H1 (cell line): ENCODE measurements around the gene ORC3. TPM values are rescaled to one million over a fixed set of nuclear protein-coding genes. Genes with fewer than 3 reads are reported as not detected.

Experiments
- ASH2L ChIP-seq: fragments of 200-600, 300-600 bp; sonication (generic); IDR thresholded peaks from one replicate; pipeline ENCODE4 v1.7.1; 2017; ENCODE audit warnings: low read length
- BCL11A ChIP-seq, 2 experiments: IDR thresholded peaks; one replicate each; pipeline ENCODE4 v1.6.1; 2011; ENCODE audit warnings: low read depth in 2 of 2, low read length in 2 of 2, mild to moderate bottlenecking in 2 of 2
- CBX8 ChIP-seq: fragments of 300-800, 300-1000 bp; sonication (generic); IDR thresholded peaks from 2 replicates; pipeline ENCODE4 v1.7.1; 2016; ENCODE audit warnings: low read depth, low read length, borderline replicate concordance
- CHD2 ChIP-seq: IDR thresholded peaks from 2 replicates; pipeline ENCODE4 v1.6.1; 2012; ENCODE audit warnings: low read length, improper control_type of control experiment
- CTBP2 ChIP-seq: IDR thresholded peaks from 2 replicates; pipeline ENCODE4 v1.7.0; 2011; ENCODE audit warnings: borderline replicate concordance, mild to moderate bottlenecking, moderate library complexity, mixed read lengths, low read length; ENCODE audit not compliant: insufficient read depth, insufficient read length
- EP300 ChIP-seq, 2 experiments: IDR thresholded peaks; 1 replicate in 1 of 2; 2 replicates in 1 of 2; pipeline ENCODE4 v1.6.1; 2011 to 2012; ENCODE audit warnings: low read depth in 2 of 2, low read length in 2 of 2, mild to moderate bottlenecking in 2 of 2, borderline replicate concordance in 1 of 2, inconsistent platforms in 1 of 2, moderate library complexity in 1 of 2
- GABPA ChIP-seq: IDR thresholded peaks from 2 replicates; pipeline ENCODE4 v1.6.1; 2011; ENCODE audit warnings: mild to moderate bottlenecking, low read length, moderate library complexity, borderline replicate concordance; ENCODE audit not compliant: insufficient read depth
- HDAC6 ChIP-seq: IDR thresholded peaks from one replicate; pipeline ENCODE4 v1.7.1; 2012; ENCODE audit warnings: low read depth, mild to moderate bottlenecking, inconsistent platforms, low read length, moderate library complexity
- JUND ChIP-seq: IDR thresholded peaks from 2 replicates; pipeline ENCODE4 v1.6.1; 2011; ENCODE audit warnings: mild to moderate bottlenecking, improper control_type of control experiment, low read length
- KDM5A ChIP-seq: fragments of 200-600 bp; IDR thresholded peaks from 2 replicates; pipeline ENCODE4 v1.7.1; 2012; ENCODE audit warnings: mild to moderate bottlenecking, low read length, inconsistent platforms, mixed read lengths
- NANOG ChIP-seq: IDR thresholded peaks from 2 replicates; pipeline ENCODE4 v1.6.1; 2011; ENCODE audit warnings: low read length, low read depth, mild to moderate bottlenecking, inconsistent platforms; ENCODE audit not compliant: insufficient read depth, poor library complexity, severe bottlenecking
- NRF1 ChIP-seq: IDR thresholded peaks from 2 replicates; pipeline ENCODE4 v1.6.1; 2011; ENCODE audit warnings: mild to moderate bottlenecking, low read depth, low read length, improper control_type of control experiment
- PHF8 ChIP-seq: fragments of 200-600 bp; sonication (generic); conservative IDR thresholded peaks from 2 replicates; pipeline ENCODE4 v1.7.1; 2012; ENCODE audit warnings: low read depth, mild to moderate bottlenecking, inconsistent platforms, low read length, moderate library complexity
- RBBP5 ChIP-seq: IDR thresholded peaks from 2 replicates; pipeline ENCODE4 v1.7.1; 2012; ENCODE audit warnings: low read depth, mild to moderate bottlenecking, inconsistent platforms, low read length, moderate library complexity, borderline replicate concordance
- RNF2 ChIP-seq: fragments of 200-900, 300-1000 bp; sonication (generic); IDR thresholded peaks from 2 replicates; pipeline ENCODE4 v1.7.1; 2016; ENCODE audit warnings: borderline replicate concordance, low read depth, mild to moderate bottlenecking, antibody characterized with exemption, low read length; ENCODE audit not compliant: poor library complexity, severe bottlenecking; ENCODE audit errors: missing control alignments
- SAP30 ChIP-seq: fragments of 300-600 bp; sonication (generic); IDR thresholded peaks from 2 replicates; pipeline ENCODE4 v1.7.1; 2012; ENCODE audit warnings: low read length, moderate library complexity, mild to moderate bottlenecking, inconsistent platforms; ENCODE audit not compliant: insufficient read depth, insufficient replicate concordance
- SIN3A ChIP-seq, 2 experiments: IDR thresholded peaks in 1 of 2; conservative IDR thresholded peaks in 1 of 2; 2 replicates each; pipeline ENCODE4 v1.6.1; 2011 to 2012; ENCODE audit warnings: low read length in 2 of 2, improper control_type of control experiment in 1 of 2, low read depth in 1 of 2, mild to moderate bottlenecking in 1 of 2
- SP2 ChIP-seq: IDR thresholded peaks from 2 replicates; pipeline ENCODE4 v1.6.1; 2012; ENCODE audit warnings: mild to moderate bottlenecking, low read length, inconsistent platforms
- TBP ChIP-seq: IDR thresholded peaks from 2 replicates; pipeline ENCODE4 v1.6.1; 2011; ENCODE audit warnings: low read depth, low read length, improper control_type of control experiment
- TCF12 ChIP-seq: IDR thresholded peaks from 2 replicates; pipeline ENCODE4 v1.6.1; 2011; ENCODE audit warnings: low read depth, mild to moderate bottlenecking, low read length
- polyA plus RNA-seq, 7 experiments: library from polyadenylated mRNA; depleted of rRNA in 3 of 7; stranded (reverse) in 5 of 7; unstranded in 2 of 7; fragments of >200 nt in 5 of 7; fragments of 200-250 nt in 2 of 7; gene quantifications; 1 replicate in 5 of 7; 2 replicates in 1 of 7; 4 replicates in 1 of 7; pipeline versions ENCODE4 v1.2.1 to v1.2.3, GENCODE V29; 2011 to 2013; ENCODE audit warnings: missing spikeins in 2 of 7, mixed read lengths in 2 of 7
- total RNA-seq: library from RNA; stranded (reverse); fragmentation: NEBNext Ultra II Directional; extraction: Animal tissue kit (Norgen Biotek cat#: 25700); gene quantifications from 2 replicates; pipeline ENCODE4 v1.2.1, GENCODE V29; 2021
- TF ChIP-seq, protein P1 (sequence below): IDR thresholded peaks from 2 replicates; pipeline ENCODE4 v1.6.1; 2012; ENCODE audit warnings: inconsistent platforms
- TF ChIP-seq, protein P2 (sequence below): IDR thresholded peaks from 2 replicates; pipeline ENCODE4 v1.6.1; 2012; ENCODE audit warnings: inconsistent platforms

Gene ORC3
- total and polyA plus RNA-seq, 2 of the 8 experiments (the other 6 are each of a cell fraction or from before 2014, with no cell fraction given) = 35.9 to 60.9 TPM

DNA sequence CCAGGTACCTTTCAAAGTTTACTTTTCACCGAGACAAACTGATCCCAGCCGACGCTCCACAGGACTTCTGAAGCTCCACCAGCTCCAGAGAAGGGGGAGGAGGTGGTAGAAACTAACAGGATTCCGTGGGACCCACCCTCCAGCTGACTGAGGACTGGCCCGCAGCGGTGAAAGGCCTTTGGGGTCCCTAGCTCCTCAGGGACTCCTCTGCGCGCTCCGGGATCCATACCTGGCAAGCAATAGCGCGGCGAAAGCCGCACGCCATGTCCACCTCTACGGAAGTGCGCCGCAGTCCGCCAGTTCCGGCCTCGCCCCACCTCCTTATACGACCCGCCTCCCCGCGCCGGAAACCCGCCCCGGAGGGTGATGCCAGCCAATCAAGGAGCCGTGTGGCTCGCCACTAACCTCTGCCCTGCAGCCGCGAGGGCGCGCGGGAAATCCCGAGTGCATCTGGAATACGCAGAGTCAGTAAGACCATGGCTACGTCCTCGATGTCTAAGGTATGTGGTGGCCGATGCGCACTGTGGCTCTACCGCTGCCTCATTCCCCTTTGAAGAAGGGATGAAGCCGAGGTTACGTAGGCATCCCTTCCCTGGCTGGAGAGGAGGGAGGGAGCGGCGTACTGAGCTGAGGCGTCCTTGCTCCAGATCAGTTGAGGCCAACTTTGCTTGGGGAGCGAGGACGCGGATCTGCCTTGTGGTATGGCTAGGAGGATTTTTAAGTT lies at the start of gene ORC3, which contains the start of gene RARS2 (continued):
- TF ChIP-seq CBX8 = no peak
- no peak for TF ChIP-seq RNF2
- no peak for TF ChIP-seq HDAC6
- TF ChIP-seq CHD2 = 0 out of 2 replicates have a peak, but pooled peaks have one; percentile 13
- TF ChIP-seq ASH2L = peak; percentile 92
- TF ChIP-seq GABPA = peak; percentile 89
- TF ChIP-seq NANOG = no peak
- no peak for TF ChIP-seq JUND
- peak; percentile 87 for TF ChIP-seq SAP30
- TF ChIP-seq SP2 = peak; percentile 26; the same call in 1 of the 2 replicates
- TF ChIP-seq, protein P1, sequence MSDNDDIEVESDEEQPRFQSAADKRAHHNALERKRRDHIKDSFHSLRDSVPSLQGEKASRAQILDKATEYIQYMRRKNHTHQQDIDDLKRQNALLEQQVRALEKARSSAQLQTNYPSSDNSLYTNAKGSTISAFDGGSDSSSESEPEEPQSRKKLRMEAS = 0 out of 2 replicates have a peak, but pooled peaks have one; percentile 50
- TF ChIP-seq BCL11A (IDR thresholded peaks at IDR 0.05; ENCODE audit: low read depth in 2 of 2, low read length in 2 of 2) = no peak
- TF ChIP-seq, protein P2, sequence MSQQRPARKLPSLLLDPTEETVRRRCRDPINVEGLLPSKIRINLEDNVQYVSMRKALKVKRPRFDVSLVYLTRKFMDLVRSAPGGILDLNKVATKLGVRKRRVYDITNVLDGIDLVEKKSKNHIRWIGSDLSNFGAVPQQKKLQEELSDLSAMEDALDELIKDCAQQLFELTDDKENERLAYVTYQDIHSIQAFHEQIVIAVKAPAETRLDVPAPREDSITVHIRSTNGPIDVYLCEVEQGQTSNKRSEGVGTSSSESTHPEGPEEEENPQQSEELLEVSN = peak; percentile 84
- TF ChIP-seq PHF8 = peak; percentile 97
- TF ChIP-seq CTBP2 = no peak
- peak; percentile 90 for TF ChIP-seq TBP
- peak; percentile 99 for TF ChIP-seq RBBP5
- TF ChIP-seq KDM5A = 0 out of 2 replicates have a peak, but pooled peaks have one; percentile 37
- TF ChIP-seq EP300 (IDR thresholded peaks at IDR 0.05; ENCODE audit: borderline replicate concordance in 1 of 2, low read depth in 2 of 2, low read length in 2 of 2) = no peak; a peak in 1 of 3 replicates
- TF ChIP-seq NRF1 = no peak
- no peak for TF ChIP-seq TCF12
- peak; percentile 54 to 63; a peak in 2 of 4 replicates for TF ChIP-seq SIN3A (conservative IDR thresholded peaks at IDR 0.05 in 1 of 2, IDR thresholded peaks at IDR 0.05 in 1 of 2; ENCODE audit: low read depth in 1 of 2, low read length in 2 of 2)
